GM18519 (cell line): ENCODE measurements around the gene DTD2.

Source experiments
- ATAC-seq: cut with Tn5 transposase; IDR thresholded peaks from one replicate; pipeline ENCODE4 v1.9.1; 2021; ENCODE audit warnings: mild to moderate bottlenecking, moderate library complexity; ENCODE audit not compliant: unreplicated experiment, low FRiP score

Gene DTD2

DNA sequence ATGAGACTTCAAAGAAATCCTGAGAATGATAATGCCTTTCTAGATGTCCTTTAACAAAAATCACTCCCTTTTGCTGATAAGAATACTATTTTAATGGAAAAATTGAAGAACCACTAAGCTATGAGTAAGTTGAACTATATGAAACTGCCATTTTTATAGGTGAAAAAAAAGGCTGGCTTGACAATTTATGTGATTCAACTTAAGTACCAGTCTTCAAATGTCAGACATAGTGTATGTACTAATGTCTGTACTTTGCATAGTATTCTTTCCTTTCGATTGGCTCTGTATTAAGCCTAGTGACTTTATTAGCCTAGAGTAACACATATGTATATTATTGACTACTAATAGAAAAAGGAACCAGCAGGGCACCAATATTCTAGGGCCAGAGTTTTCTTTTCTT, 48.9 kb downstream of the DTD2 start:
- ATAC-seq, result no peak

DNA sequence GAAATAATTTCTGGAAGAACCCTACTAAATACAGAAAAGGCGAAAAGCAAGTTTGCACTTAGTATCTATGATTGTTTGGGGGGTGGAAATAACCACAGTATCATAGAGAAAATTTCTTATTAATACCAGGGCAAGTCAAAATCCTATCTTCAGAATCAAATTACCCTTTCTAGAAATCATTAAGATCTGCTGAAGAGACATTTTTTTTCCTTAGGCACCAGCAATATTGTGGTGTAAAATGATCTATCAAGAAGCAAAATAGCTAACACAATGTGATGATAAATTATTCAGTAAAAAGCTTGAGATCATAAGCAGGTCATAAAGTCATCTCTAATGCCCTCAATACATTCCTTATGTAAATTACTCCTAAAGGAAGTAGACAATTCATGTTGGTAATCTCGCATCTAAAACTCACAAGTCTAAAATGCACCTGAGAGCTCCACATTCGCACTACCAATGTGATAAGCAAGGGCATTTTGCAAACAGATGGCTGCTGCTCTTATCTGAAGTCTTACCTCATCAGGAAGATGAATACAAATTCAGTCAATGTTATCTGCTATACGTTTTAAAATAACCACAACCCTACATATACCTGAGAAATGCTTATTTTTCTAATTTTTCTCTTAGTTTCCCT, 51.6 kb downstream of the DTD2 start:
- no peak for ATAC-seq

- ATAC-seq, result no peak
Measured at GRCh38 chr14:31405106-31405505, 52.2 kb downstream of the DTD2 start.

GRCh38 chr14:31403707-31404106, 53.6 kb downstream of the DTD2 start:
- no peak for ATAC-seq

GRCh38 chr14:31402764-31403439, 54.4 kb downstream of the DTD2 start:
- ATAC-seq, result no peak

GRCh38 chr14:31401369-31401932, 55.9 kb downstream of the DTD2 start:
- ATAC-seq, result no peak

- ATAC-seq, result no peak
Measured at GRCh38 chr14:31400031-31400638, 57.2 kb downstream of the DTD2 start.
